GM11168 (cell line): Measurements from ENCODE around the gene COL27A1.
"Not testable (repeated sequence)": the region's sequence is repeated elsewhere in the genome, so short reads cannot be mapped to it uniquely, and the experiment has no call there.

ENCODE experiments used
- in situ Hi-C: fragments of 300-500 bp; cut with MboI; formaldehyde crosslinking; loops from one replicate; pipeline ENCODE4 v1.12.0; 2022; ENCODE audit warnings: low sequenced_read_pairs; ENCODE audit not compliant: unreplicated experiment

Gene COL27A1

GRCh38 chr9:114324965-114325364, 169.6 kb downstream of the COL27A1 start:
- in situ Hi-C loops: not testable (repeated sequence)

GRCh38 chr9:114325684-114326254, 170.4 kb downstream of the COL27A1 start:
- in situ Hi-C loops: not testable (repeated sequence)

GRCh38 chr9:114327749-114328148, 172.4 kb downstream of the COL27A1 start:
- in situ Hi-C loops: no loop called here

GRCh38 chr9:114328357-114328820, 173.1 kb downstream of the COL27A1 start:
- in situ Hi-C loops: not testable (repeated sequence)

- in situ Hi-C loops: not testable (repeated sequence)
Observed at GRCh38 chr9:114328937-114329624, 173.7 kb downstream of the COL27A1 start.

GRCh38 chr9:114329625-114330022, 174.3 kb downstream of the COL27A1 start, which contains the start of gene ORM2:
Gene ORM2 (plus strand): TSS chr9:114329869. CDS start chr9:114329905, 36 bp downstream.
- in situ Hi-C loops: not testable (repeated sequence)

- in situ Hi-C loops: no loop called here
Observed at GRCh38 chr9:114330636-114331035, 175.3 kb downstream of the COL27A1 start.

- in situ Hi-C loops: not testable (repeated sequence)
Observed at GRCh38 chr9:114331229-114332195, 176.2 kb downstream of the COL27A1 start.

- in situ Hi-C loops: not testable (repeated sequence)
Observed at GRCh38 chr9:114332474-114333040, 177.2 kb downstream of the COL27A1 start.

GRCh38 chr9:114333718-114334117, 178.4 kb downstream of the COL27A1 start:
- in situ Hi-C loops: not testable (repeated sequence)

- in situ Hi-C loops: no loop called here
Observed at GRCh38 chr9:114334490-114334889, 179.2 kb downstream of the COL27A1 start.

GRCh38 chr9:114335745-114336144, 180.4 kb downstream of the COL27A1 start:
- in situ Hi-C loops: no loop called here

GRCh38 chr9:114336157-114336556, 180.8 kb downstream of the COL27A1 start:
- in situ Hi-C loops: no loop called here

- in situ Hi-C loops: no loop called here
Observed at GRCh38 chr9:114336699-114337395, 181.5 kb downstream of the COL27A1 start.

GRCh38 chr9:114338187-114338586, 182.8 kb downstream of the COL27A1 start:
- in situ Hi-C loops: no loop called here

- in situ Hi-C loops: no loop called here
Observed at GRCh38 chr9:114339130-114339908, 184.0 kb downstream of the COL27A1 start.

- in situ Hi-C loops: no loop called here
Observed at GRCh38 chr9:114341152-114341830, 186.0 kb downstream of the COL27A1 start.

GRCh38 chr9:114341991-114342390, 186.7 kb downstream of the COL27A1 start:
- in situ Hi-C loops: no loop called here
